GM12878 (cell line): Measurements from ENCODE around the gene CEBPB. TPM values are rescaled to one million over a fixed set of nuclear protein-coding genes. Genes with fewer than 3 reads are reported as not detected.

Source experiments
- CBX5 ChIP-seq: sonication (generic); IDR thresholded peaks from 2 replicates; pipeline ENCODE4 v1.6.1; 2016; ENCODE audit warnings: low read depth, moderate library complexity, mild to moderate bottlenecking, inconsistent platforms
- POLR2A ChIP-seq: IDR thresholded peaks from 2 replicates; pipeline ENCODE4 v1.6.1; 2011; ENCODE audit warnings: low read depth, mild to moderate bottlenecking, low read length
- SMAD5 ChIP-seq: IDR thresholded peaks from 2 replicates; pipeline ENCODE4 v1.6.1; 2016; ENCODE audit warnings: antibody characterized with exemption, low read depth
- polyA plus RNA-seq, 11 experiments: library from polyadenylated mRNA; depleted of rRNA in 4 of 11; unstranded in 6 of 11; stranded (reverse) in 5 of 11; fragments of >200 nt; fragmentation: Nextera tagmentation in 4 of 11; fragmentation: Illumina TruSeq in 1 of 11; extraction: Ambion mirVana in 4 of 11; extraction: Trizol in 1 of 11; gene quantifications; 1 replicate in 1 of 11; 2 replicates in 10 of 11; pipeline versions ENCODE4 v1.2.1 to v1.2.3, GENCODE V29; 2011 to 2016; ENCODE audit warnings: inconsistent platforms in 2 of 11, missing spikeins in 2 of 11, low read depth in 1 of 11
- total RNA-seq, 4 experiments: library from RNA; depleted of rRNA in 3 of 4; stranded (reverse); fragments of >200 nt in 3 of 4; fragmentation: Illumina TruSeq in 1 of 4; extraction: Trizol in 1 of 4; gene quantifications; 2 replicates each; pipeline versions ENCODE4 v1.2.1 to v1.2.3, GENCODE V29; 2013 to 2021
- TF ChIP-seq, protein P1 (sequence below): fragments of 150-350 bp; IDR thresholded peaks from 2 replicates; pipeline ENCODE4 v1.6.1; 2014; ENCODE audit warnings: mild to moderate bottlenecking, low read depth, low read length
- TF ChIP-seq, protein P2 (sequence below): fragments of 450-650 bp; IDR thresholded peaks from 2 replicates; pipeline ENCODE4 v1.6.1; 2016; ENCODE audit warnings: mild to moderate bottlenecking
- TF ChIP-seq, protein P3 (sequence below): fragments of 450-650 bp; IDR thresholded peaks from 2 replicates; pipeline ENCODE4 v1.6.1; 2017; ENCODE audit warnings: mild to moderate bottlenecking, moderate library complexity

CEBPB gene
- total and polyA plus RNA-seq, 10 of the 15 experiments (the other 5 are each of a cell fraction or from before 2014, with no cell fraction given), result 0.18 to 8.8 (median 1.6) TPM

DNA sequence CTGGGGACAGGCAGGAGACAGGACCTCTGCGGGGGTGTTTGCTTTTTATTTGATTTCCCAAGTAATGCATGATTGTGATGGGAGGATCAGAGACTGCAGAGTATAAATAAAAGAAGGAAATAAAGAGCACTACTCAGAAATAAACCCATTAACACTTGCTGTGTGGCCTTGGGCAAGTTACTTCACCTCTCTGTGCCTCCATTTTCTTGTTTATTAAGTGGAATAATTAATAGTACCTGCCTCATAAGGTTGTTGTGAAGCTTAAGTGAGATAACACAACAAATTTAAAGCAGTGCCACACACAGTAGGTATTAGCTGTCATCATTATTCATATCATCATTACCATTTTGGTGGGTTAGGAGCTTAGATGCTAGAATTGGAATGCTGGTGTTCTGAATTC is 8.1 kb downstream of the CEBPB start (continued):
- TF ChIP-seq, protein P1, sequence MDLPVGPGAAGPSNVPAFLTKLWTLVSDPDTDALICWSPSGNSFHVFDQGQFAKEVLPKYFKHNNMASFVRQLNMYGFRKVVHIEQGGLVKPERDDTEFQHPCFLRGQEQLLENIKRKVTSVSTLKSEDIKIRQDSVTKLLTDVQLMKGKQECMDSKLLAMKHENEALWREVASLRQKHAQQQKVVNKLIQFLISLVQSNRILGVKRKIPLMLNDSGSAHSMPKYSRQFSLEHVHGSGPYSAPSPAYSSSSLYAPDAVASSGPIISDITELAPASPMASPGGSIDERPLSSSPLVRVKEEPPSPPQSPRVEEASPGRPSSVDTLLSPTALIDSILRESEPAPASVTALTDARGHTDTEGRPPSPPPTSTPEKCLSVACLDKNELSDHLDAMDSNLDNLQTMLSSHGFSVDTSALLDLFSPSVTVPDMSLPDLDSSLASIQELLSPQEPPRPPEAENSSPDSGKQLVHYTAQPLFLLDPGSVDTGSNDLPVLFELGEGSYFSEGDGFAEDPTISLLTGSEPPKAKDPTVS, result no peak
- TF ChIP-seq POLR2A (no peak), CBX5 (no peak), SMAD5 (no peak)
- TF ChIP-seq, protein P2, sequence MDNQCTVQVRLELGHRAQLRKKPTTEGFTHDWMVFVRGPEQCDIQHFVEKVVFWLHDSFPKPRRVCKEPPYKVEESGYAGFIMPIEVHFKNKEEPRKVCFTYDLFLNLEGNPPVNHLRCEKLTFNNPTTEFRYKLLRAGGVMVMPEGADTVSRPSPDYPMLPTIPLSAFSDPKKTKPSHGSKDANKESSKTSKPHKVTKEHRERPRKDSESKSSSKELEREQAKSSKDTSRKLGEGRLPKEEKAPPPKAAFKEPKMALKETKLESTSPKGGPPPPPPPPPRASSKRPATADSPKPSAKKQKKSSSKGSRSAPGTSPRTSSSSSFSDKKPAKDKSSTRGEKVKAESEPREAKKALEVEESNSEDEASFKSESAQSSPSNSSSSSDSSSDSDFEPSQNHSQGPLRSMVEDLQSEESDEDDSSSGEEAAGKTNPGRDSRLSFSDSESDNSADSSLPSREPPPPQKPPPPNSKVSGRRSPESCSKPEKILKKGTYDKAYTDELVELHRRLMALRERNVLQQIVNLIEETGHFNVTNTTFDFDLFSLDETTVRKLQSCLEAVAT, result no peak
- TF ChIP-seq, protein P3, sequence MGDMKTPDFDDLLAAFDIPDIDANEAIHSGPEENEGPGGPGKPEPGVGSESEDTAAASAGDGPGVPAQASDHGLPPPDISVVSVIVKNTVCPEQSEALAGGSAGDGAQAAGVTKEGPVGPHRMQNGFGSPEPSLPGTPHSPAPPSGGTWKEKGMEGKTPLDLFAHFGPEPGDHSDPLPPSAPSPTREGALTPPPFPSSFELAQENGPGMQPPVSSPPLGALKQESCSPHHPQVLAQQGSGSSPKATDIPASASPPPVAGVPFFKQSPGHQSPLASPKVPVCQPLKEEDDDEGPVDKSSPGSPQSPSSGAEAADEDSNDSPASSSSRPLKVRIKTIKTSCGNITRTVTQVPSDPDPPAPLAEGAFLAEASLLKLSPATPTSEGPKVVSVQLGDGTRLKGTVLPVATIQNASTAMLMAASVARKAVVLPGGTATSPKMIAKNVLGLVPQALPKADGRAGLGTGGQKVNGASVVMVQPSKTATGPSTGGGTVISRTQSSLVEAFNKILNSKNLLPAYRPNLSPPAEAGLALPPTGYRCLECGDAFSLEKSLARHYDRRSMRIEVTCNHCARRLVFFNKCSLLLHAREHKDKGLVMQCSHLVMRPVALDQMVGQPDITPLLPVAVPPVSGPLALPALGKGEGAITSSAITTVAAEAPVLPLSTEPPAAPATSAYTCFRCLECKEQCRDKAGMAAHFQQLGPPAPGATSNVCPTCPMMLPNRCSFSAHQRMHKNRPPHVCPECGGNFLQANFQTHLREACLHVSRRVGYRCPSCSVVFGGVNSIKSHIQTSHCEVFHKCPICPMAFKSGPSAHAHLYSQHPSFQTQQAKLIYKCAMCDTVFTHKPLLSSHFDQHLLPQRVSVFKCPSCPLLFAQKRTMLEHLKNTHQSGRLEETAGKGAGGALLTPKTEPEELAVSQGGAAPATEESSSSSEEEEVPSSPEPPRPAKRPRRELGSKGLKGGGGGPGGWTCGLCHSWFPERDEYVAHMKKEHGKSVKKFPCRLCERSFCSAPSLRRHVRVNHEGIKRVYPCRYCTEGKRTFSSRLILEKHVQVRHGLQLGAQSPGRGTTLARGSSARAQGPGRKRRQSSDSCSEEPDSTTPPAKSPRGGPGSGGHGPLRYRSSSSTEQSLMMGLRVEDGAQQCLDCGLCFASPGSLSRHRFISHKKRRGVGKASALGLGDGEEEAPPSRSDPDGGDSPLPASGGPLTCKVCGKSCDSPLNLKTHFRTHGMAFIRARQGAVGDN, result no peak
